HG03575 (cell line): ENCODE data around the gene TOR1AIP2.
"Not testable (repeated sequence)": the region's sequence is repeated elsewhere in the genome, so short reads cannot be mapped to it uniquely, and the experiment has no call there.

Experiments
- ATAC-seq: cut with Tn5 transposase; IDR thresholded peaks from one replicate; pipeline ENCODE4 v1.9.1; 2021; ENCODE audit not compliant: unreplicated experiment, insufficient number of reproducible peaks, low FRiP score; ENCODE audit errors: extremely low read depth

The TOR1AIP2 gene

DNA sequence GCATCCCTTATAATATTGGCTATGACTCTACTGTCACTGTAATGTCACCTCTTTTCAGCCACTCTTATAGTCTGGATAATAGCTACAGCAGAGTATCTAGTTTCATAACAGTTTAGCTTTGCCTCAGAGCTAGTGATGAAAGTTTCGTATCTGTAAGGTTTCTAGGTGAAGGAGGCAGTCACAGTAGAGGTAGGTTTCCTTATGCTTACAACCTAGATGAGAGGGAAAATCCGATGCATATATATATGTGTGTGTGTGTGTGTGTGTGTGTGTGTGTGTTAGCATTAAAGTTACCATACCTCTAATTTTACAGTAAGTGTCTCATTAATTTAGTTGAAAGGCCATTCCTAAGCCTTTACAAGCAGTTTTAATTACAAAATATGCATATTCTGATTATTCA lies 2.2 kb upstream of the TOR1AIP2 start:
- no peak for ATAC-seq

DNA sequence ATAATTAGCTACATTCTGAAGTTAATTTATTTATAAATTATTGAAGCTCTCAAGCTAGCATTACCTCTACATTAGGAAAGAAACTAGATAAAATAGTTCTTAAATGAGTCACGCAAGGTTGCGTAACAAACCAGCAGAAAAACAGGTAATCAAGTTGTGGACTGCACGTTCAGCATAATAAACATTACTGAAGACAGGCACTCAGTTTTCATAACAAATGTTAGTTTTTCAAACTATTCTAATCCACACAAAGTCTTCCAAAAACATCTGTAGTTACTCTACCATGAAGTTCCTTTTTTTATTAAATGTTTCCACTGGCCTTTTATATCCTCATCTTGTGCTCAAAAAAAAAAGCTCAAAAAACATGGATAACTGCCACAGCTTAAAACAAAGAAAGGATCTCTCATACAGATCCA lies 1.3 kb downstream of the TOR1AIP2 start:
- ATAC-seq: no peak

DNA sequence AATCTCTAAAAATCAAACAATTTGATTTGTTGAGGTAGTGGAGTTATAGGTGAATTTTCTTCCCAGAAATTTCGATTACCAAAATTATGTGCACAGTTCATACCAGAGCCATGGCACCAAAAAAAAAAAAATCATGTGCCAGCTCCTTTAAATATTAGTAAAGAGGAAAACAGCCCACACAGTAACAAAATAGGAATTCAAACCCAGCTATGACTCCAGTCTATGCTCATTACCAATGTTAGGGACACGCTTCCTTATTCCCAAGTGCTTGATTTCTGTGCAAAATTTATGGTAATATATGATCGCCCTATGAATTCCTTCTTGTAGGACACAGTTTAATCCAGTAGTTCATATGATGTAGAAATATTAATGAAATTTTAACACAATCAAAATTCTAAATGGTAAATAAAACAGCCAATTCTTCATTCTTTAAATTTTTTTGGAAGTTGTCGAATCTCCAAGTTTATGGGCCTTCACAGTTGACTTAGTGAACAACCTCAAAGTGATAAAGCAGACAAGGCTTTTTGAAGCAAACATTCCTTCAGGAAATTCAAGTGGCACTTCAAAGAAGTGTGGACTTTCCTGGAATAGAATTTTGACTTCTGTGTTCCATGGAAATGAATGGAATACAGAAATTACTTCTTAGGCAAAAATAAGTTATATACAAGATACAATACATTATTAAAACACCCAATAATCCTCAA lies 1.9 kb downstream of the TOR1AIP2 start:
- no peak for ATAC-seq

DNA sequence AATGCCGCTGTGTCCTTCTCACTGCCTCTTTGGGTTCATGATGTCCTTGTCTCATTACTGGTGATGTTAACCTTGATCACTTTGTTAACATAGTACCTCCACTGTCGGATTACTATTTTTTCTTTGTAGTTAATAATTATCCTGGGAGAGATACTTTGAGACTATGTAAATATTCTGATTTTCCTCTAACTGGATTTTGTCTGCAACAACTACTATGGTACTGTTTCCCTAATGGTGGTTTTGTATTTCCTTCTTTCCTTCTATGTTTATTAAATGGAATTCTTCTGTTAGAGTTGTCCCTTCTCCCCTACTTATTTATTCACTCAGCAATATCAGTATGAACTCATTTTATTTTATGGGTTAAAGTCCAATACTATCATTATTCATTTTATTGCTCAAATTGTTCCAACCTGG lies 4.2 kb downstream of the TOR1AIP2 start:
- no peak for ATAC-seq

DNA sequence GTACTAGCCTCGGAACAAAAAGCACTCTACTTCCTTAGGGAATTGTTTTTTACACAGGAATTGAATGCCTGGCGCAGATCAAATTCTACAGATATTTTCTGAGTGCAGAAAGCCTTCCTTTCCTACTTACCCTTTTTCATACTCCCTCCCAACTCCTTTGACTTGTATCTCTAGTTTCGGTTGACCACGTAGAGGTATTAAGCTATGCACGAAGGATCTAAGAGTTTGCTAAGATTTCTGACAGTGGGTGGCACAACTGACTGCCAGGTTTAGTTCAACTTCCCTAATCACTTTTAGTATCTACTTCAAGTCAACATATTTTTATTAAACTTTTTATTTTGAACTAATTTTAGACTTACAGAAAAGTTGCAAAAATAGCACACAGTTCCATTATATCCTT lies 5.0 kb downstream of the TOR1AIP2 start:
- ATAC-seq: no peak

DNA sequence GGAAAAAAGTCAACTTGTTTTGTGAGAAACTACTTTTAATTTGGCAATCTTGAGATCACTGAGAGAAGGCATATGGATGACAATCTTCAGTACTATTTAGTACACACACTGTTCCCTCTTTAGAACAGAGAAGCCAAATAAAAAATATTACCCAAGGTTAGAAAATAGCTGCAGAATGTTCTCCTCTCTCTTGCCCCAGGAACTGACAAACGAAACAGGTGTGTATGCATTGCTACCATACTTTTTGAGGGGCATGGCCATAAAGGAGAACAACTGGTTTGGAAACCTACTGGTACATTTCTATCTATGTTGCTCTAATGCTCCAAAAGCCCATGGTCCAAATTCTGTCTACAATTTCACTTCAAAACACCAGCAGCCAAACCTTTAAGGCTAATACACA lies 5.7 kb downstream of the TOR1AIP2 start:
- no peak for ATAC-seq

DNA sequence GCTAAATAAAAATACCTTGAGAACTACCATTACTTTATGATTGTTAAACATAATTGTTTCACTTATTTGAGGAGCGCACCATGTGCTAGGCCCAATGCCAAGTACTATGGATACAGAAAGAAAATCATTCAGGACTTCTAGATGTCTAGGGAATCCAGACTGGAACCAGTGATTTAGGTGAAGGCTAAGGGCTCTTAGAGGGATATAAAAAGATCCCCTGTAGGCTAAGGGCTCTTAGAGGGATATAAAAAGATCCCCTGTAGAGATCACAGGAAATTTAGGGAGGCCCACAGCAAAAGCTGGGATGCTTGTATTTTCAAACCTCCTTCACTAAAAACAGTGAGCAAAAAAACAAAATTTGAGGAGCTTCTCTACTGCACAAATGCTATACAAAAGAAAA lies 6.7 kb downstream of the TOR1AIP2 start:
- no peak for ATAC-seq

DNA sequence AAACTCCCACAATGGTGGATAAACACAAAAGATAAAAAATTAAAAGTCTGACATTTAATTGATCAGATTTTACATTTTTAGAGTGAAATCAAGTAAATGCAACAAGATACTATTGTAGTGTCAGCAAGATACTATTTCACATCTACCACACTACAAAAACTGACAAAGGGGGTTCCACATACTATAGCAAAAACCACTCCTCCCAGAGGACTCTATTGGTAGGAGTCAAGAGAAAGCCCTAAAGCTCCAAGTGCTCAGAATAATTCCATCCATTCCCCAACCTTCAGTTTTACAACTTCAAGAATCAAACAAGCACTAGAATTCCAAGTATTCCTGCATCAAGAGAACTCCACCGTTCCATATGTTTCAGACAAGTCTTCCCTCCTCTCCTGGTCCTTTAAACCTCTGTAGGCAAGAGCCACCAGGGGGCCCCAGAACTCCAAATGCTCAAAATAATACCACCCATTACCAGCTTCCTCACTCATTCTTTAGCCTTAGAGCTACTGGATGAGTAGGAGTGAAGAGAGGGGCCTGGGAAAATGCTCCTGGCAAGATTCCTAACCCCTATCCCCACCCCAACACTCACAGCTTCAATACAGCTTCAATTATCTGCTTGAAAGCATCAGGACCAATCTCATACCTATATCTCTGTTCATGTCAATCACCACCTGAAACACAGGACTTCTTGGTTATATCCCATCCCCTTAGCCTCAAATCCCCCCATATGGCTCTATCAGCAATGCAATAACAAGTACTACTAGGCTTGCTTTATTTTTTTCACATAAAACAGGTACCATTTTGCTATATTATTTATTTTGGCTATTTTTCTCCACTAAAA lies 9.9 kb downstream of the TOR1AIP2 start:
- ATAC-seq: no peak

DNA sequence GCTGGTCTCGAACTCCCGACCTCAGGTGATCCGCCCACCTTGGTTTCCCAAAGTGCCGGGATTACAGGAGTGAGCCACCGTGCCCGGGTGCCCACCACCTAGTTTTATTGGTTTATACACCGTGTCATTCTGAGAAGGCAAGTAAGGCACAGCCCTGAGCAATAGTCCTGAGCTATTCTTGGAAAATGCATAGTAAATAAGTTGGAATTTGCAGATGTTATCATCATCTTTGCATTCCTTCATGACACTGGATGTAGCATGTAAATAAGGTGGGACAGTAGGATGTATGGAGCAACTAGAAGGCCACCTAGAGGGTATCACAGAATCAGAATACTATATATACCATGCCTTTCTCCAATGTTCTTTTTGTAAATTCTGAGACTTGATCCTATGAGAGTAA lies 11.0 kb downstream of the TOR1AIP2 start:
- ATAC-seq: no peak

DNA sequence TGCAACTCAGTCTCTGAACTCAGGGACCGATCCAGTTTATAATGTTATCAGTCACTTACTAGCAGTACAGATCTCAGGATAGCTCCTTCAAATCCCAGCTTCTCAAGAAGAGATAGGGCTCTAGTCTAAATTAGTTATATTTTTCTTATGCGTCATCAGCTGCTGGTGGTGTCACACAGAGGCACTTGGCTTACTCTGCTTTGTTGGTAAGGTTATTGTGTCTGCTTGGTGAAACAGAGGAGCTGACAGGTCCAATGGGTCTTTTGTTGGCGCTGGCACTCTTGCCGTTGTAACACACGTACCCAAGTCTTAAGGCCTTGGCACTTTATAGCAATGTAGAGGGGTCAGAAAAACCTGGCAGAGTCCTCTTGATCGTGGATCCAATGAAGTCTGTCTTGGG lies 12.2 kb downstream of the TOR1AIP2 start:
- ATAC-seq: no peak

DNA sequence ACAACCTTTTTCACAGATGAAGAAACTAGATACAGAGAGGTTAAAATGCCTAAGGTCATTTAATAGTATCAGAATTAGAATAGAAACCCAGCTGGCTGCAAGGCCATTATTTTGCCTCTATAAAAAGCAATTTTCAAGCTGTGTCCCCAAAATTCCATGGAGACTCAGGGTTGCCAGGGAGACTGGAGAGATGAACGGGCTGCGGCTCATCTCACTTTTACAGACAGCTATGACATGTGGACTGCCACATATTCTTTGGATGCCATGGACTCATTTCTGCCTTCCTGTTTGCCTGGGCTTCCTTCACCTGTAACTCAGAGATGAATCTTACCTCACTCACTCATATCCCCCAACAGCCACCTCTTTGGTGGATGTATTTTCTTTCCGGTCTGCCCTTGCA lies 17.0 kb downstream of the TOR1AIP2 start:
- ATAC-seq: no peak

DNA sequence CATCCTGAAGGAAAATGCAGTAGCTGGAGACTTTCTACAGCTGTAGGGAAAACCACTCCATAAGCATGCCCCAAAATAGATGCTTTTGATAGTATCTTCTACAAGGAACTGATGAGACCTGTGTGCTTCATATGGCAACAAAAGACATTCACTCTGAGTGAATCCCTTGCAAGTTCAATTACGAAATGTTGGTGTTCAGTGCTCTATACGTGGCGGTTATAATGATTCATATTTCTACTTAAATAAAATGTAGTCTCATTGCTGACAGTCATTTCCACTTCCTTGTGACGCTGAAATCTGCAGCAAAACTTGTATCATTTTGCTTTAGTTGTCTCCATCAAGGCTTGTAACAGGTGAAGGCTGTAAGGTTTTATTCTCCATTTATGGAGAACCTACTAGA lies 20.6 kb downstream of the TOR1AIP2 start:
- no peak for ATAC-seq

DNA sequence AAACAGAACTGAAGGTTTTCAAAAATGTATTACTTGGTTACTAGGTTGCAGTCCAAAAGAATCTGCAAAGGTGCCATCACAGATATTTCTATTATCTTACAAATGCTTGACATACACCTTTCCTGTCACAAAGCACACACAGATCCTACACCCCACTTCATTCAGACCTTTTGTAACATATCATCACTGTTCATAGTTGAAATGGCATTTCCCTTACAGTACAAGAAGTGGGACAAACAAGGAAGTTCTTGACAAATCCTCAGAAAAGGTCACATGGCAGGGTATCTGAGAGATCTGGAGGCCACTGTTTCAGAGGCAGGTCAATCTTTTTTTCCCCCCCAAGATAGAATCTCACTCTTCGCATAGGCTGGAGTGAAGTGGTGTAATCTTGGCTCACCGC lies 21.3 kb downstream of the TOR1AIP2 start:
- ATAC-seq: no peak

DNA sequence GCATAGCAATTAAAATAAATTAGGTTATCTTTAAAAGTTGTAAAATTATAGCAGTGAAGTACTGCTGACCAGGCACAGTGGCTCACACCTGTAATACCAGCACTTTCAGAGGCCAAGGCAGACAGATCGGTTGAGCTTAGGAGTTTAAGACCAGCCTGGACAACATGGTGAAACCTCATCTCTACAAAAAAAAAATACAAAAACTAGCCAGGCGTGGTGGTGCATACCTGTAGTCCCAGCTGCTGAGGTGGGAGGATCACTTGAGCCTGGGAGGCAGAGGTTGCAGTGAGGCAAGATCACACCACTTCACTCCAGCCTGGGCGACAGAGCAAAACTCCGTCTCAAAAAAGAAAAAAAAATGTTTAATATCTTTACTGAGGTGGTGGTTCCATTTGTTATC lies 21.8 kb downstream of the TOR1AIP2 start:
- not testable (repeated sequence) for ATAC-seq

DNA sequence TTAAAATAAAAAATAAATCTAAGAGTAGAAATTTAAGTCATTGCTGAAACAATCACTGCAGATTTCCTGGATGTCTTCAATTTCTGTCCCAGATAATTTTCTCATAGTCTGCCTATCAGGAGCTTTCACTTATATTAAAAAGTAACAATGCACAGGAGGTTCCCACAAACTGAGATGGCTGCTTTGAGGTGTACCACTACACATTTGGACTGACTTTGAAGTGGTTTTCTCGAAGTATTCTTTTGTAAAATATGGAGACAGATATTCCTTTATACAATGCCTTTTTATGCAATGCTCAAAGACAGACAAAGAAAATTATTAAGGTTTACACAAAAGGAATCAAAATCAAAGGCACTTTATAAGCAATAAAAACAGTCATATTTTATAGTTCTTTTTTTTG lies 24.5 kb downstream of the TOR1AIP2 start:
- ATAC-seq: no peak

DNA sequence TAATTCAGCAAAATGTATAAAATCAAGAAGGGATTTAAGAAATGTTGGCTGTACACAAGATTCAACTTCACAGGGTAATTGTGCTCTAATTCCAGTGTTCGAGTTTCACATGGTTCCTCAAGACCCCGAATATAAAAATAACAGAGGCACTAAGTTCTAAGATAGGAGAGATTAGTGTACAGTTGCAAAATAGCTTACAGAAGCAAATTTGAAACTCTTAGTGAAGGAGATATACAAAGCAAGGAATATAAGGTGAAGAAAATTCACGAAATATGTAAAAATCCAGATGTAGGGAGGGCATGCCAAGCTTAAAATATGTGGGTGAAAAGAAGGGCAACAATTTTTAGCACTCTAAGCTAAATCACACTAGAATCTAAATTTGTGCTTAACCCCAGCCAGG lies 29.4 kb downstream of the TOR1AIP2 start:
- ATAC-seq: no peak

DNA sequence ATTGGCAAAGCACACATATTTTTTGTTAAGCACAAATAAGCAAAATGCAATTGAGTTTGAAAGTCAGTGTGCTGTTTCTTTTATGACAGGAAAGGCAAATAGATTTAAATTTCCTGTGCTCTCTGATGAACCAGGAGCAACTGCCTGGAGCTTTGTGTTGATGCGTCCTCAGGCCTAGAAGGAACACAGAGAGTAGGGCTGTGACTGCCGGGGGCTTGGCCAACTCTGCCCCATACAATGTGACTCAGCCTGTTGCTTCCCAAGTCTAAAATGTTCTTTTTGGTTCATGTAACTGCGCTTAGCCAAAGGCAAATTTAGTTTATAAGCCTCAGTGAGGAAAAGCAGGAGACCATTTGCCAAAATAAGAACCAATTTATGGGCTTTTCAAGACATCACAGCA lies 37.5 kb downstream of the TOR1AIP2 start:
- no peak for ATAC-seq

DNA sequence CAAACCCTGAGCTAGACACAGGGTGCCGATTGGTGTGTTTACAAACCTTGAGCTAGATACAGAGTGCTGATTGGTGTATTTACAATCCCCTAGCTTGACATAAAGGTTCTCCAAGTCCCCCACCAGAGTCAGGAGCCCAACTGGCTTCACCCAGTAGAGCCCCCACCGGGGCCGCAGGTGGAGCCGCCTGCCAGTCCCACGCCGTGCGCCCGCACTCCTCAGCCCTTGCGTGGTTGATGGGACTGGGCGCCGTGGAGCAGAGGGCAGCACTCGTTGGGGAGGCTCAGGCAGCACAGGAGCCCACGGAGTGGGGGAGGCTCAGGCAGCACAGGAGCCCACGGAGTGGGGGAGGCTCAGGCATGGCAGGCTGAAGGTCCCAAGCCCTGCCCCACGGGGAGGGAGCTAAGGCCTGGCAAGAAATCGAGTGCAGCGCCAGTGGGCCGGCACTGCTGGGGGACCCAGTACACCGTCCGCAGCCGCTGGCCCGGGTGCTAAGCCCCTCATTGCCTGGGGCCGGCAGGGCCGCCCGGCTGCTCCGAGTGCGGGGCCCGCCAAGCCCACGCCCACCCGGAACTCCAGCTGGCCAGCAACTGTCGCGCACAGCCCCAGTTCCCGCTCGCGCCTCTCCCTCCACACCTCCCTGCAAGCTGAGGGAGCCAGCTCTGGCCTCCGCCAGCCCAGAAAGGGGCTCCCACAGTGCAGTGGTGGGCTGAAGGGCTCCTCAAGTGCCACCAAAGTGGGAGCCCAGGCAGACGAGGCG lies 40.7 kb downstream of the TOR1AIP2 start:
- ATAC-seq: not testable (repeated sequence)

DNA sequence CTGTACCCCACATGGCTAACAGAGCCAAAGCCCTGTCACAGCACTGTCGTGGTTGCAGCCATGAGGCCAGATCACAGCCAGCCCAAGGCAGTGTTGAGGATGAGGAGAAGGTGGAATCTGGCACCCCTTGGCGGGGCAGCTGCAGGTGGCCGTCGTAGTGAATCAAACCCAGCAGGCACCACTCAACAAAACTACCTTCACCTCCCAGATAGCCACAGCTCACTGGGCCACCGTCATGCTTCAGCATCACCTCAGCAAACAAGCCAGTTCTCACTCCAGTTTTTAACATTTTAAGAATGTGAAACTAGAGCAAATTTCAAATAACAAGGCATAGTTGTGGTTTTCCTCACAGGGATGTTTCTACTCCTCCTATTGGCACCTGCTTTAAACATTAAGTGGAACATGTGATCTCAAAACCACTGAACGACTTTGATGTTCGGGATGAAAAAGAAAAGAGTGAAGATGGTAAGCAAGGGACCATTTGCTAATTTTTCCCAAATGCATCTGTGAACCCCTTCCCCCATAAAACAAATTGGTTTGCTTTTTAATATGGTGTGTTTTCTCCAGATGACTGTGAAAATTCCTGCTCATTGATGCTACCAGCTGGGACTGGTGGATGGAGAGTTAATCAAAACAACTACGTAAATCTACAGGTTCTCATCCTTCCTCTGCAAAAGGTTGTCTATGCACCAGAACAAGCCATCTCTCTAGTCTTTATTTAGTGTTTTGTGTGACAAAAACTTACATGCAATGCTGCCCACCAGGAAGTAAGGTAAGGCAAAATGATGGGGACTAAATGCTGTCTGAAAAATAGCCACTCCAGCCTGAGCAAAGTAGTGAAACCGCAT lies 45.5 kb downstream of the TOR1AIP2 start:
- ATAC-seq: no peak
